ENCODE measurements around the gene CD28.
"Not testable (repeated sequence)": the region's sequence is repeated elsewhere in the genome, so short reads cannot be mapped to it uniquely, and the experiment has no call there.

GRCh38 chr2:203698410-203698809 lies 8.0 kb upstream of the CD28 start:
- not testable (repeated sequence) for TF ChIP-seq CTCF (IDR thresholded peaks at IDR 0.05; ENCODE audit: low read length); EZH2 (IDR thresholded peaks at IDR 0.05; ENCODE audit: borderline replicate concordance, low read length)
